Trophoblast cell (in vitro differentiated cells and primary cell): ENCODE results near the gene MTHFS.
A peak's percentile ranks its signal among the peaks of the same experiment; 100 is the strongest.

Experiments used
- DNase-seq, 2 donors: peaks; one replicate each; pipeline ENCODE4 v3.0.0-alpha.2; 2016
- H2AFZ ChIP-seq: 2 replicates; pipeline ENCODE4 v1.6.1; 2013; ENCODE audit warnings: low read length, moderate library complexity, mild to moderate bottlenecking; ENCODE audit not compliant: insufficient read depth, poor library complexity
- H2AK5ac ChIP-seq: 2 replicates; pipeline ENCODE4 v1.6.1; 2013; ENCODE audit warnings: mild to moderate bottlenecking, low read length
- H2BK120ac ChIP-seq: 2 replicates; pipeline ENCODE4 v1.6.1; 2013; ENCODE audit warnings: low read length, mild to moderate bottlenecking, moderate library complexity; ENCODE audit not compliant: insufficient read depth, poor library complexity
- H2BK12ac ChIP-seq: 2 replicates; pipeline ENCODE4 v1.6.1; 2013; ENCODE audit warnings: mild to moderate bottlenecking, low read length, moderate library complexity
- H2BK5ac ChIP-seq: 2 replicates; pipeline ENCODE4 v1.6.1; 2013; ENCODE audit warnings: low read length, low read depth, moderate library complexity, mild to moderate bottlenecking; ENCODE audit not compliant: poor library complexity
- H3K14ac ChIP-seq: 2 replicates; pipeline ENCODE4 v1.6.1; 2013; ENCODE audit warnings: mild to moderate bottlenecking, low read length
- H3K18ac ChIP-seq: 2 replicates; pipeline ENCODE4 v1.6.1; 2013; ENCODE audit warnings: mild to moderate bottlenecking, low read length
- H3K23ac ChIP-seq: 2 replicates; pipeline ENCODE4 v1.6.1; 2013; ENCODE audit warnings: low read length
- H3K27ac ChIP-seq: 2 replicates; pipeline ENCODE4 v1.5.1; 2013; ENCODE audit warnings: low read depth, mild to moderate bottlenecking, inconsistent platforms, low read length, moderate library complexity
- H3K27me3 ChIP-seq: 2 replicates; pipeline ENCODE4 v1.6.1; 2013; ENCODE audit warnings: inconsistent platforms, mild to moderate bottlenecking, low read length, moderate library complexity; ENCODE audit not compliant: insufficient read depth
- H3K36me3 ChIP-seq, 2 experiments: 1 replicate in 1 of 2; 2 replicates in 1 of 2; pipeline ENCODE4 v1.6.1; 2013; ENCODE audit warnings: low read length in 2 of 2, mild to moderate bottlenecking in 2 of 2, moderate library complexity in 1 of 2; ENCODE audit not compliant: insufficient read depth in 2 of 2, control insufficient read depth in 1 of 2
- H3K4ac ChIP-seq: 2 replicates; pipeline ENCODE4 v1.6.1; 2013; ENCODE audit warnings: low read depth, mild to moderate bottlenecking, low read length, moderate library complexity
- H3K4me1 ChIP-seq, 2 experiments: 1 replicate in 1 of 2; 2 replicates in 1 of 2; pipeline ENCODE4 v1.6.1; 2013; ENCODE audit warnings: low read length in 2 of 2, mild to moderate bottlenecking in 2 of 2, moderate library complexity in 1 of 2; ENCODE audit not compliant: insufficient read depth in 2 of 2, control insufficient read depth in 1 of 2
- H3K4me2 ChIP-seq: 2 replicates; pipeline ENCODE4 v1.6.1; 2013; ENCODE audit warnings: inconsistent platforms, mild to moderate bottlenecking, low read length, moderate library complexity
- H3K4me3 ChIP-seq: 2 replicates; pipeline ENCODE4 v1.5.1; 2013; ENCODE audit warnings: mild to moderate bottlenecking, low read depth, low read length, inconsistent platforms
- H3K79me1 ChIP-seq: one replicate; pipeline ENCODE4 v1.6.1; 2013; ENCODE audit warnings: low read length
- H3K79me2 ChIP-seq: 2 replicates; pipeline ENCODE4 v1.6.1; 2013; ENCODE audit warnings: low read length, mild to moderate bottlenecking; ENCODE audit not compliant: control insufficient read depth, insufficient read depth, poor library complexity
- H3K9ac ChIP-seq: 2 replicates; pipeline ENCODE4 v1.6.1; 2013; ENCODE audit warnings: mild to moderate bottlenecking, low read length
- H3K9me3 ChIP-seq: 2 replicates; pipeline ENCODE4 v1.6.1; 2013; ENCODE audit warnings: low read depth, mild to moderate bottlenecking, control low read depth, inconsistent platforms, low read length; ENCODE audit not compliant: insufficient read depth
- H4K12ac ChIP-seq: 2 replicates; pipeline ENCODE4 v1.6.1; 2013; ENCODE audit warnings: low read depth, mild to moderate bottlenecking, low read length, moderate library complexity
- H4K8ac ChIP-seq: 2 replicates; pipeline ENCODE4 v1.6.1; 2013; ENCODE audit warnings: low read depth, mild to moderate bottlenecking, low read length, moderate library complexity
- H4K91ac ChIP-seq: one replicate; pipeline ENCODE4 v1.6.1; 2013; ENCODE audit warnings: low read depth, mild to moderate bottlenecking, low read length, moderate library complexity
- WGBS: extraction: QIAGEN DNeasy Blood & Tissue Kit; methylation state at CpG from one replicate; pipeline ENCODE4 v1.1.7; 2013; ENCODE audit warnings: missing lambda C conversion rate; ENCODE audit not compliant: insufficient read length, insufficient coverage; ENCODE audit errors: extremely low coverage; 5-methylcytosine and 5-hydroxymethylcytosine counted together

The MTHFS gene

DNA sequence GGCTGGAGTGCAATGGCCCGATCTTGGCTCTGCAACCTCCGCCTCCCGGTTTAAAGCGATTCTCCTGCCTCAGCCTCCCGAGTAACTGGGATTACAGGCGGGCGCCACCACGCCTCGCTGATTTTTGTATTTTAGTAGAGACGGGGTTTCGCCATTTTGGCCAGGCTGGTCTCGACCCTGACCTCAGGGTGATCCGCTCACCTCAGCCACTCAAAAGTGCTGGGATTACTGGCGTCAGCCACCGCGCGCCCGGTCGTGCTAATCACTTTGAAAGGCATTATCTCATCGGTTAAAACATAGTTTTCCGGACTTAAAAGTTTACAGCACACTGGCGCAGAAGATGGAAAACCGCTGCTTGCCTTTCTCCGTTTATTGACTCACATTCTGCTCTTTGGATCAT lies 27.6 kb upstream of the MTHFS start:
- no peak overlapping the region for H3K4me3 ChIP-seq
- H3K9ac ChIP-seq = no peak overlapping the region
- H3K4me1 ChIP-seq = peaks cover 3 to 4% of the 10 kb centered on the region in 2 experiments
- H3K4me2 ChIP-seq = peak overlapping the region; percentile 67
- H3K18ac ChIP-seq = no peak overlapping the region
- no peak overlapping the region for H3K23ac ChIP-seq
- peaks cover 12% of the 10 kb centered on the region for H3K79me1 ChIP-seq
- no peak overlapping the region for H4K91ac ChIP-seq
- peaks cover 15% of the 10 kb centered on the region for H3K9me3 ChIP-seq
- H3K14ac ChIP-seq = no peak overlapping the region
- no peak overlapping the region for H2BK12ac ChIP-seq
- H2BK5ac ChIP-seq = no peak overlapping the region
- no peak overlapping the region for H4K12ac ChIP-seq
- no peaks in the 10 kb centered on the region for H3K27me3 ChIP-seq
- H4K8ac ChIP-seq = peak overlapping the region; percentile 3
- no CpG with 5 or more reads among the region's 24 CpGs for WGBS
- peaks cover 10% of the 10 kb centered on the region for H3K79me2 ChIP-seq
- H2AFZ ChIP-seq = no peak overlapping the region
- H3K4ac ChIP-seq = no peak overlapping the region
- DNase-seq = peak in 1 of 2 donors; percentile 21
- peaks cover 10 to 13% of the 10 kb centered on the region in 2 experiments for H3K36me3 ChIP-seq
- peak overlapping the region; percentile 67 for H3K27ac ChIP-seq
- H2AK5ac ChIP-seq = no peak overlapping the region
- H2BK120ac ChIP-seq = no peak overlapping the region

DNA sequence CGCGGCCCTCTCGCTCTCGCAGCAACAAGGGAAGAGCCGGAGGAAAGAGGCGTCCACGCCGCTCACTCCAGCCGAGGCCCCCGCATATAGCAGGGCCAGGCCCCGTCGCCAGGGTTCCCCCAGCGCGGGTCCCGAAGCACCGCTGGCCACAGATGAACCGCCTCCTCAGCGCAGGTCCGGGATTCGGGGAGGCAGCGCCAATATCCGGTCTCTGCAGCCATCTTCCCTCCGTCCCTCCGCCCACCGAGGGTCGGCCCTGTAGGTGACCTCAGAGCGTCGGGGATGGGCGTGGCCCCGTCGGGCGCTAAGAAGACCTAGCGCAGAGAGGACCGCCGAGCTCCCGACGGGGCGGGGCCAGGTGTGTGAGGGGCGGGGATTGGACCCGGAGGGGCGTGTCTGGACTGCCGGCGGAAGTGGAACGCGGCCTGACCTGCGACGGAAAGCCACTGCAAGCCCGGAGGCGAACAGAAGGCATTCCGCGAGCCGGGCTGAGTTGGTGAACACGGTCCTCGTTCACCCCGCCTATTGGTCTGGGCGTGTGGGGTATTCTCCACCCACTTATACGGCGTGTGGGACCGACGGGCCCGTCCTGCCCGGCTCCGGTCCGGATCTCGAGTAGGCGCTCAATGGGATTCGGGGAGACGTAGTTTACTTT lies 26.8 kb upstream of the MTHFS start:
- no CpG with 5 or more reads among the region's 68 CpGs for WGBS
- H2BK5ac ChIP-seq = peak overlapping the region; percentile 55

DNA sequence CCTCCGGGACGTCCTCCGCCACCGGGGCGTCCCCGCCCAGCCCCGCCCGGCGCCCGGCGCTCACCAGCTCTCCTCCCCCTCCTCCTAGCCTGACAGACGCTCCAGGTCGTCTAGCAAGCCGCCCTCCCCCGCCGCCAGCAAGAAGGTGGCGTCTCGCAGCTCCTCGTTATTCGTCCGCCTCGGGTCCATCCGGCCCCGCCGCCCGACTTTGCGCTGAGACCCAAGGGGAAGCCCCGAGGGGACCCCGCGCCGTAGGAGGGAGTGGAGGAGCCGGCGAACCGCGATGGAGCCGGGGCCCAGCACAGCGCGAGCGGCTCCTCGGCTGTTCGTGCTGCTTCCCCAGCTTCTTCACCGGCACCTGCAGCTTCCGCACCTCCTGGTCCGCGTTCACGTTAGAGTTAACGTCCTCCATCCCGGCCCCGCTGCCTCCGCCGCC lies 26.3 kb upstream of the MTHFS start:
- peak overlapping the region; percentile 92 for H4K8ac ChIP-seq
- H3K9me3 ChIP-seq = peaks cover 22% of the 10 kb centered on the region
- H3K79me2 ChIP-seq = peaks cover 10% of the 10 kb centered on the region
- no CpG with 5 or more reads among the region's 51 CpGs for WGBS
- peak overlapping the region; percentile 22 for H2AK5ac ChIP-seq
- H2BK120ac ChIP-seq = peak overlapping the region; percentile 73
- peak overlapping the region; percentile 95 for H3K4ac ChIP-seq
- peaks cover 12% of the 10 kb centered on the region for H3K79me1 ChIP-seq
- H3K4me1 ChIP-seq = peaks cover 3 to 4% of the 10 kb centered on the region in 2 experiments
- no peaks in the 10 kb centered on the region for H3K27me3 ChIP-seq
- H2AFZ ChIP-seq = peak overlapping the region; percentile 77
- H2BK5ac ChIP-seq = peak overlapping the region; percentile 55
- peak overlapping the region; percentile 91 for H3K9ac ChIP-seq
- peak overlapping the region; percentile 77 for H3K4me2 ChIP-seq
- H3K14ac ChIP-seq = peak overlapping the region; percentile 90
- DNase-seq = peak; percentile 18 to 48
- H2BK12ac ChIP-seq = no peak overlapping the region
- H3K4me3 ChIP-seq = peak overlapping the region; percentile 98
- peak overlapping the region; percentile 79 for H3K18ac ChIP-seq
- H4K91ac ChIP-seq = peak overlapping the region; percentile 89
- peaks cover 18 to 20% of the 10 kb centered on the region in 2 experiments for H3K36me3 ChIP-seq
- no peak overlapping the region for H3K23ac ChIP-seq
- H4K12ac ChIP-seq = peak overlapping the region; percentile 76
- peak overlapping the region; percentile 85 for H3K27ac ChIP-seq

More for the DNA sequence above, 26.8 kb upstream of the MTHFS start:
- Histone ChIP-seq H4K91ac (peak overlapping the region; percentile 89), H3K36me3 (peaks cover 16 to 18% of the 10 kb centered on the region in 2 experiments), H2BK120ac (peak overlapping the region; percentile 73), H3K27me3 (no peaks in the 10 kb centered on the region), H2AFZ (peak overlapping the region; percentile 77), H4K8ac (peak overlapping the region; percentile 92), H3K9ac (peak overlapping the region; percentile 91), H2BK12ac (no peak overlapping the region), H2AK5ac (peak overlapping the region; percentile 22), H3K79me1 (peaks cover 12% of the 10 kb centered on the region), H3K79me2 (peaks cover 10% of the 10 kb centered on the region), H3K4ac (peak overlapping the region; percentile 61), H3K4me3 (peak overlapping the region; percentile 98), H3K9me3 (peaks cover 20% of the 10 kb centered on the region), H3K14ac (peak overlapping the region; percentile 90), H3K18ac (peak overlapping the region; percentile 79), H3K4me2 (peak overlapping the region; percentile 77), H4K12ac (peak overlapping the region; percentile 76), H3K27ac (peak overlapping the region; percentile 85), H3K4me1 (peaks cover 3 to 4% of the 10 kb centered on the region in 2 experiments), H3K23ac (no peak overlapping the region)
- DNase-seq = peak; percentile 99

DNA sequence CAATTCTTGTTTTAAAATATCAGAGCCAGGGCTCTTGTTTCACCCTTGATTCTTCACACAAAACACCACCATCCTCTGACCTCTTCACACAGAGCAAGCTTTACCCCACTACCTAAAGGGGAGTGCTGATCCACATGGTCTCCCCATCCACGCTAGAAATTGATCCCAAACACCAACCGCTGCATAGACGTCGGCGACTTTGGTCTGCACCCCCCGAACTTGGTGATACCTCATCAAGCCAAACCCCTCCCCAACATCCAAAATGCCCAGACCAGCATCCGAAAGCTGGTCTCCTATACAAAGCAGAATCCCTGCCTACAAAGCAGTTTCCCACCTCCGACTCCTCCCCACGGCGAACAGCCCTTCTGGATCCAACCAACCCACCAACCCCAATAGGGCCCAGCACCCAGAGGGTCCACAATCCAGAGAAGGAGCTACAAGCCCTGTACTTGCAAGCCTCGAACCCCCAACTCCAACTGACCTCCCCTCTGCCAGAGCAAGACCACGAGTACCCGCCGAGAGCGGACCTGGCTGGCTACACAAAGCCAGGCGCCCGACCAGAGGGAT lies 25.8 kb upstream of the MTHFS start:
- H3K4me1 ChIP-seq = peaks cover 3 to 4% of the 10 kb centered on the region in 2 experiments
- H3K27ac ChIP-seq = peak overlapping the region; percentile 85
- H4K8ac ChIP-seq = peak overlapping the region; percentile 92
- peak overlapping the region; percentile 70 for H2BK120ac ChIP-seq
- H2BK5ac ChIP-seq = peak overlapping the region; percentile 77
- H3K36me3 ChIP-seq = peaks cover 20 to 22% of the 10 kb centered on the region in 2 experiments
- H3K9me3 ChIP-seq = peaks cover 24% of the 10 kb centered on the region
- peak overlapping the region; percentile 64 for H2AFZ ChIP-seq
- peak overlapping the region; percentile 15 for H3K9ac ChIP-seq
- H3K4me2 ChIP-seq = peak overlapping the region; percentile 77
- H3K14ac ChIP-seq = peak overlapping the region; percentile 83
- H3K4ac ChIP-seq = peak overlapping the region; percentile 95
- H3K23ac ChIP-seq = no peak overlapping the region
- no CpG with 5 or more reads among the region's 17 CpGs for WGBS
- H3K27me3 ChIP-seq = no peaks in the 10 kb centered on the region
- H4K91ac ChIP-seq = peak overlapping the region; percentile 81
- peak overlapping the region; percentile 82 for H4K12ac ChIP-seq
- peaks cover 12% of the 10 kb centered on the region for H3K79me1 ChIP-seq
- H2AK5ac ChIP-seq = peak overlapping the region; percentile 64
- no peak overlapping the region for H2BK12ac ChIP-seq
- H3K18ac ChIP-seq = peak overlapping the region; percentile 80
- peak overlapping the region; percentile 98 for H3K4me3 ChIP-seq
- no peak for DNase-seq
- H3K79me2 ChIP-seq = peaks cover 10% of the 10 kb centered on the region
